Mesothelial cell of epicardium (in vitro differentiated cells): ENCODE data around the gene ANKS1B. TPM values are rescaled to one million over a fixed set of nuclear protein-coding genes. Genes with fewer than 3 reads are reported as not detected.

Experiments
- DNase-seq, 2 experiments: peaks; one replicate each; pipeline ENCODE4 v3.0.0; 2021; ENCODE audit warnings: low spot score in 2 of 2; ENCODE audit not compliant: unreplicated experiment in 2 of 2
- H3K27ac Mint-ChIP-seq: 2 replicates; pipeline ENCODE4 v1.8.0; 2021; ENCODE audit warnings: mixed read lengths
- H3K27me3 Mint-ChIP-seq: 2 replicates; pipeline ENCODE4 v1.8.0; 2021; ENCODE audit warnings: low read depth, mixed read lengths
- H3K36me3 Mint-ChIP-seq: 2 replicates; pipeline ENCODE4 v1.8.0; 2021; ENCODE audit warnings: mixed read lengths
- H3K4me1 Mint-ChIP-seq: 2 replicates; pipeline ENCODE4 v1.8.0; 2021; ENCODE audit warnings: mixed read lengths
- H3K4me3 Mint-ChIP-seq: 2 replicates; pipeline ENCODE4 v1.8.0; 2021; ENCODE audit warnings: mild to moderate bottlenecking, moderate library complexity, mixed read lengths
- H3K9me3 Mint-ChIP-seq: 2 replicates; pipeline ENCODE4 v1.8.0; 2021; ENCODE audit warnings: mixed read lengths
- CTCF ChIP-seq: fragments of 200-600 bp; sonication (generic); IDR thresholded peaks from one replicate; pipeline ENCODE4 v1.5.0; 2021; ENCODE audit warnings: antibody characterized with exemption; ENCODE audit not compliant: unreplicated experiment
- total RNA-seq: library from RNA; stranded (reverse); gene quantifications from 3 replicates; pipeline ENCODE4 v1.2.1, GENCODE V29; 2021

The ANKS1B gene
- total RNA-seq, 1 donor from 2014 or later, result 8.8 TPM

GRCh38 chr12:98724384-98725155 is 1260.2 kb downstream of the ANKS1B start:
- Mint-ChIP-seq H3K9me3 (no peaks in the 10 kb centered on the region), H3K27me3 (no peaks in the 10 kb centered on the region), H3K4me3 (no peak overlapping the region), H3K4me1 (no peaks in the 10 kb centered on the region), H3K27ac (no peak overlapping the region), H3K36me3 (peaks cover 14% of the 10 kb centered on the region)
- TF ChIP-seq CTCF, result no peak
- DNase-seq, result no peak

- Mint-ChIP-seq H3K27me3 (no peaks in the 10 kb centered on the region), H3K4me3 (no peak overlapping the region), H3K4me1 (no peaks in the 10 kb centered on the region), H3K36me3 (peaks cover 25% of the 10 kb centered on the region), H3K27ac (no peak overlapping the region), H3K9me3 (no peaks in the 10 kb centered on the region)
- TF ChIP-seq CTCF, result no peak
- no peak for DNase-seq
Observed at GRCh38 chr12:98721204-98721702, 1263.5 kb downstream of the ANKS1B start.

- Mint-ChIP-seq H3K4me3 (no peak overlapping the region), H3K27me3 (no peaks in the 10 kb centered on the region), H3K4me1 (no peaks in the 10 kb centered on the region), H3K27ac (no peak overlapping the region), H3K9me3 (no peaks in the 10 kb centered on the region), H3K36me3 (peaks cover 29% of the 10 kb centered on the region)
- TF ChIP-seq CTCF, result no peak
- DNase-seq, result no peak
Observed at GRCh38 chr12:98719515-98720504, 1264.9 kb downstream of the ANKS1B start.

GRCh38 chr12:98714426-98714825 is 1270.3 kb downstream of the ANKS1B start:
- Mint-ChIP-seq H3K36me3 (peaks cover 35% of the 10 kb centered on the region), H3K9me3 (no peaks in the 10 kb centered on the region), H3K4me3 (no peak overlapping the region), H3K4me1 (no peaks in the 10 kb centered on the region), H3K27me3 (no peaks in the 10 kb centered on the region), H3K27ac (no peak overlapping the region)
- TF ChIP-seq CTCF, result no peak
- no peak for DNase-seq

- Mint-ChIP-seq H3K27me3 (no peaks in the 10 kb centered on the region), H3K4me3 (no peak overlapping the region), H3K4me1 (no peaks in the 10 kb centered on the region), H3K9me3 (no peaks in the 10 kb centered on the region), H3K27ac (no peak overlapping the region), H3K36me3 (peaks cover 31% of the 10 kb centered on the region)
- no peak for DNase-seq
- TF ChIP-seq CTCF, result no peak
Observed at GRCh38 chr12:98709022-98709421, 1275.7 kb downstream of the ANKS1B start.
